Lower lobe of right lung (tissue), 2 donors: ENCODE results near the gene ZNF516. TPM values are rescaled to one million over a fixed set of nuclear protein-coding genes. Genes with fewer than 3 reads are reported as not detected.

Experiments
- ATAC-seq, 2 donors: fragments of 200-7000 bp; cut with Tn5 transposase; one replicate each; pipeline ENCODE4 v1.9.1; 2020 to 2022; ENCODE audit warnings: mild to moderate bottlenecking in 2 of 2, moderate library complexity in 2 of 2
- DNase-seq: peaks from one replicate; pipeline ENCODE4 v3.0.0-alpha.2; 2020
- H3K27ac ChIP-seq: fragments of 200-600 bp; one replicate; pipeline ENCODE4 v1.8.0; 2022
- H3K27me3 ChIP-seq: fragments of 200-600 bp; one replicate; pipeline ENCODE4 v1.8.0; 2022; ENCODE audit warnings: low read depth
- H3K36me3 ChIP-seq: fragments of 200-600 bp; one replicate; pipeline ENCODE4 v1.8.0; 2022; ENCODE audit warnings: mild to moderate bottlenecking
- H3K4me1 ChIP-seq: fragments of 200-600 bp; one replicate; pipeline ENCODE4 v1.8.0; 2022
- H3K4me3 ChIP-seq: fragments of 200-600 bp; one replicate; pipeline ENCODE4 v1.8.0; 2022; ENCODE audit warnings: mild to moderate bottlenecking
- H3K9me3 ChIP-seq: fragments of 200-600 bp; one replicate; pipeline ENCODE4 v1.8.0; 2022
- CTCF ChIP-seq: fragments of 200-600 bp; IDR thresholded peaks from one replicate; pipeline ENCODE4 v1.8.0; 2022; ENCODE audit warnings: antibody characterized with exemption, mild to moderate bottlenecking
- intact Hi-C: fragments of 100-400 bp; cut with DNase I; formaldehyde crosslinking; loops from one replicate; pipeline ENCODE4 v1.11.0; 2022
- total RNA-seq: library from RNA; stranded (reverse); fragmentation: NEBNext Ultra II Directional; extraction: Animal tissue kit (Norgen Biotek cat#: 25700); gene quantifications from one replicate; pipeline ENCODE4 v1.2.1, GENCODE V29; 2021
- donor health status: DM: no; HTN: yes; CAD: no; lungs with severe emphysema.

ZNF516 gene
- total RNA-seq, 1 donor from 2014 or later, result 28.8 TPM

- TF ChIP-seq CTCF, result no peak
- H3K27ac ChIP-seq, result no peak overlapping the region
- H3K27me3 ChIP-seq, result no peaks in the 10 kb centered on the region
- H3K9me3 ChIP-seq, result no peaks in the 10 kb centered on the region
- H3K36me3 ChIP-seq, result no peaks in the 10 kb centered on the region
- no peak overlapping the region for H3K4me3 ChIP-seq
- H3K4me1 ChIP-seq, result peaks cover 47% of the 10 kb centered on the region
- ATAC-seq (no peak), DNase-seq (no peak)
- intact Hi-C loops, result loop anchor here (10.0 kb wide), 1 partner anchor 282 kb away; no protein-coding TSS in a partner anchor
Observed at GRCh38 chr18:76412818-76413565, 82.0 kb downstream of the ZNF516 start.

- DNase-seq, result no peak
- Histone ChIP-seq H3K27me3 (no peaks in the 10 kb centered on the region), H3K4me3 (no peak overlapping the region), H3K4me1 (peaks cover 44% of the 10 kb centered on the region), H3K27ac (no peak overlapping the region), H3K9me3 (no peaks in the 10 kb centered on the region), H3K36me3 (no peaks in the 10 kb centered on the region)
- no peak for ATAC-seq
- intact Hi-C loops, result loop anchor here (10.0 kb wide), 1 partner anchor 283 kb away; no protein-coding TSS in a partner anchor
- no peak for TF ChIP-seq CTCF
Observed at GRCh38 chr18:76412010-76412817, 82.8 kb downstream of the ZNF516 start.

- no peak for ATAC-seq
- no peak for TF ChIP-seq CTCF
Observed at GRCh38 chr18:76410660-76411417, 84.2 kb downstream of the ZNF516 start.

GRCh38 chr18:76410033-76410432, 85.0 kb downstream of the ZNF516 start:
- no peaks in the 10 kb centered on the region for H3K27me3 ChIP-seq
- TF ChIP-seq CTCF, result no peak
- H3K9me3 ChIP-seq, result no peaks in the 10 kb centered on the region
- H3K4me3 ChIP-seq, result no peak overlapping the region
- H3K27ac ChIP-seq, result no peak overlapping the region
- ATAC-seq (no peak), DNase-seq (no peak)
- no peaks in the 10 kb centered on the region for H3K36me3 ChIP-seq
- H3K4me1 ChIP-seq, result peaks cover 26% of the 10 kb centered on the region
- intact Hi-C loops, result loop anchor here (10.0 kb wide), 1 partner anchor 285 kb away; no protein-coding TSS in a partner anchor

More at GRCh38 chr18:76410660-76411417, 84.2 kb downstream of the ZNF516 start:
- H3K36me3 ChIP-seq, result no peaks in the 10 kb centered on the region
- intact Hi-C loops, result loop anchor here (10.0 kb wide), 1 partner anchor 284 kb away; no protein-coding TSS in a partner anchor
- H3K4me1 ChIP-seq, result peaks cover 33% of the 10 kb centered on the region
- no peaks in the 10 kb centered on the region for H3K9me3 ChIP-seq
- DNase-seq, result no peak
- H3K27ac ChIP-seq, result no peak overlapping the region
- no peak overlapping the region for H3K4me3 ChIP-seq
- no peaks in the 10 kb centered on the region for H3K27me3 ChIP-seq

GRCh38 chr18:76408480-76409067, 86.5 kb downstream of the ZNF516 start:
- no peak overlapping the region for H3K27ac ChIP-seq
- intact Hi-C loops, result no loop called here
- peaks cover 22% of the 10 kb centered on the region for H3K4me1 ChIP-seq
- no peak for ATAC-seq
- no peak for TF ChIP-seq CTCF
- no peaks in the 10 kb centered on the region for H3K27me3 ChIP-seq
- H3K9me3 ChIP-seq, result no peaks in the 10 kb centered on the region
- no peak for DNase-seq
- H3K36me3 ChIP-seq, result no peaks in the 10 kb centered on the region
- no peak overlapping the region for H3K4me3 ChIP-seq
